Endodermal cell (in vitro differentiated cells): ENCODE results near the gene PAMR1. TPM values are rescaled to one million over a fixed set of nuclear protein-coding genes. Genes with fewer than 3 reads are reported as not detected.
A peak's percentile ranks its signal among the peaks of the same experiment; 100 is the strongest.

ENCODE experiments used
- DNase-seq: peaks from one replicate; pipeline ENCODE4 v3.0.0-alpha.2; 2017
- H3K27ac ChIP-seq: 2 replicates; pipeline ENCODE4 v1.5.1; 2013; ENCODE audit warnings: mild to moderate bottlenecking, low read depth, low read length, moderate library complexity
- H3K27me3 ChIP-seq: 2 replicates; pipeline ENCODE4 v1.6.1; 2013; ENCODE audit warnings: mild to moderate bottlenecking, low read length, moderate library complexity; ENCODE audit not compliant: insufficient read depth, control insufficient read depth, poor library complexity, severe bottlenecking
- H3K36me3 ChIP-seq: 2 replicates; pipeline ENCODE4 v1.7.0; 2013; ENCODE audit warnings: mild to moderate bottlenecking, low read length, moderate library complexity; ENCODE audit not compliant: control insufficient read depth, insufficient read depth
- H3K4me1 ChIP-seq: one replicate; pipeline ENCODE4 v1.7.0; 2013; ENCODE audit warnings: low read length; ENCODE audit not compliant: control insufficient read depth, insufficient read depth
- H3K4me3 ChIP-seq: 2 replicates; pipeline ENCODE4 v1.5.1; 2013; ENCODE audit warnings: mild to moderate bottlenecking, low read length, moderate library complexity
- H3K9ac ChIP-seq: 2 replicates; pipeline ENCODE4 v1.6.1; 2013; ENCODE audit warnings: mild to moderate bottlenecking, low read length, moderate library complexity; ENCODE audit not compliant: poor library complexity, severe bottlenecking; ENCODE audit errors: extremely low read depth
- H3K9me3 ChIP-seq: 2 replicates; pipeline ENCODE4 v1.6.1; 2013; ENCODE audit warnings: mild to moderate bottlenecking, low read length, moderate library complexity; ENCODE audit not compliant: control insufficient read depth
- H3K27ac Mint-ChIP-seq: 2 replicates; pipeline ENCODE4 v1.8.0; 2020; ENCODE audit warnings: mixed read lengths
- H3K27me3 Mint-ChIP-seq: 2 replicates; pipeline ENCODE4 v1.8.0; 2021; ENCODE audit warnings: mild to moderate bottlenecking, mixed read lengths; ENCODE audit not compliant: insufficient read depth
- H3K36me3 Mint-ChIP-seq: 2 replicates; pipeline ENCODE4 v1.8.0; 2020; ENCODE audit warnings: low read depth, mixed read lengths
- H3K4me1 Mint-ChIP-seq: 2 replicates; pipeline ENCODE4 v1.8.0; 2020; ENCODE audit warnings: mixed read lengths
- H3K4me3 Mint-ChIP-seq: 2 replicates; pipeline ENCODE4 v1.8.0; 2020; ENCODE audit warnings: mild to moderate bottlenecking, moderate library complexity, mixed read lengths
- H3K9me3 Mint-ChIP-seq: 2 replicates; pipeline ENCODE4 v1.8.0; 2020; ENCODE audit warnings: mild to moderate bottlenecking, mixed read lengths
- WGBS, 2 experiments: methylation state at CpG; one replicate each; pipeline versions ENCODE4 v1.1.5 to v1.1.7; 2013; ENCODE audit warnings: missing lambda C conversion rate in 2 of 2, mixed read lengths in 1 of 2; ENCODE audit not compliant: insufficient coverage in 1 of 2, insufficient read length in 1 of 2; 5-methylcytosine and 5-hydroxymethylcytosine counted together
- total RNA-seq, 2 donors: library from RNA; stranded (reverse); fragmentation: NEBNext Ultra II Directional in 1 of 2; extraction: Animal tissue kit (Norgen Biotek cat#: 25700) in 1 of 2; gene quantifications; 2 replicates in 1 of 2; 3 replicates in 1 of 2; pipeline ENCODE4 v1.2.1, GENCODE V29; 2021
- TF ChIP-seq, protein P1 (sequence below): fragments of 200-600 bp; sonication (generic); conservative IDR thresholded peaks from 2 replicates; pipeline ENCODE4 v1.5.0; 2021; ENCODE audit warnings: antibody characterized with exemption, mild to moderate bottlenecking

PAMR1 gene
- total RNA-seq, 2 donors from 2014 or later = 55.3 to 79.0 TPM

GRCh38 chr11:35485656-35486322 is 39.6 kb downstream of the PAMR1 start:
- Mint-ChIP-seq H3K4me3 (no peak overlapping the region), H3K4me1 (no peaks in the 10 kb centered on the region), H3K9me3 (peaks cover 29% of the 10 kb centered on the region), H3K27ac (no peak overlapping the region), H3K27me3 (peaks cover 19% of the 10 kb centered on the region), H3K36me3 (peaks cover 37% of the 10 kb centered on the region)
- Histone ChIP-seq H3K4me3 (no peak overlapping the region), H3K27me3 (no peaks in the 10 kb centered on the region), H3K9ac (no peak overlapping the region), H3K27ac (no peak overlapping the region), H3K4me1 (no peaks in the 10 kb centered on the region), H3K9me3 (peaks cover 37% of the 10 kb centered on the region), H3K36me3 (no peaks in the 10 kb centered on the region)
- peak; percentile 97 for DNase-seq
- 25 to 29% methylated on average over 6 to 12 of the region's 12 CpGs for WGBS, 2 experiments
- TF ChIP-seq, protein P1, sequence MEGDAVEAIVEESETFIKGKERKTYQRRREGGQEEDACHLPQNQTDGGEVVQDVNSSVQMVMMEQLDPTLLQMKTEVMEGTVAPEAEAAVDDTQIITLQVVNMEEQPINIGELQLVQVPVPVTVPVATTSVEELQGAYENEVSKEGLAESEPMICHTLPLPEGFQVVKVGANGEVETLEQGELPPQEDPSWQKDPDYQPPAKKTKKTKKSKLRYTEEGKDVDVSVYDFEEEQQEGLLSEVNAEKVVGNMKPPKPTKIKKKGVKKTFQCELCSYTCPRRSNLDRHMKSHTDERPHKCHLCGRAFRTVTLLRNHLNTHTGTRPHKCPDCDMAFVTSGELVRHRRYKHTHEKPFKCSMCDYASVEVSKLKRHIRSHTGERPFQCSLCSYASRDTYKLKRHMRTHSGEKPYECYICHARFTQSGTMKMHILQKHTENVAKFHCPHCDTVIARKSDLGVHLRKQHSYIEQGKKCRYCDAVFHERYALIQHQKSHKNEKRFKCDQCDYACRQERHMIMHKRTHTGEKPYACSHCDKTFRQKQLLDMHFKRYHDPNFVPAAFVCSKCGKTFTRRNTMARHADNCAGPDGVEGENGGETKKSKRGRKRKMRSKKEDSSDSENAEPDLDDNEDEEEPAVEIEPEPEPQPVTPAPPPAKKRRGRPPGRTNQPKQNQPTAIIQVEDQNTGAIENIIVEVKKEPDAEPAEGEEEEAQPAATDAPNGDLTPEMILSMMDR = peak; percentile 94

- Histone ChIP-seq H3K9ac (no peak overlapping the region), H3K4me1 (no peaks in the 10 kb centered on the region), H3K4me3 (no peak overlapping the region), H3K36me3 (no peaks in the 10 kb centered on the region), H3K27ac (no peak overlapping the region), H3K27me3 (no peaks in the 10 kb centered on the region), H3K9me3 (peaks cover 27% of the 10 kb centered on the region)
- no peak for DNase-seq
- Mint-ChIP-seq H3K36me3 (peaks cover 37% of the 10 kb centered on the region), H3K9me3 (peaks cover 29% of the 10 kb centered on the region), H3K27me3 (peaks cover 19% of the 10 kb centered on the region), H3K4me1 (peaks cover 2% of the 10 kb centered on the region), H3K4me3 (no peak overlapping the region), H3K27ac (no peak overlapping the region)
- 80 to 87% methylated on average over 6 of the region's 6 CpGs for WGBS, 2 experiments
- TF ChIP-seq, protein P1 = no peak
Observed at GRCh38 chr11:35484435-35484834, 41.0 kb downstream of the PAMR1 start.

DNA sequence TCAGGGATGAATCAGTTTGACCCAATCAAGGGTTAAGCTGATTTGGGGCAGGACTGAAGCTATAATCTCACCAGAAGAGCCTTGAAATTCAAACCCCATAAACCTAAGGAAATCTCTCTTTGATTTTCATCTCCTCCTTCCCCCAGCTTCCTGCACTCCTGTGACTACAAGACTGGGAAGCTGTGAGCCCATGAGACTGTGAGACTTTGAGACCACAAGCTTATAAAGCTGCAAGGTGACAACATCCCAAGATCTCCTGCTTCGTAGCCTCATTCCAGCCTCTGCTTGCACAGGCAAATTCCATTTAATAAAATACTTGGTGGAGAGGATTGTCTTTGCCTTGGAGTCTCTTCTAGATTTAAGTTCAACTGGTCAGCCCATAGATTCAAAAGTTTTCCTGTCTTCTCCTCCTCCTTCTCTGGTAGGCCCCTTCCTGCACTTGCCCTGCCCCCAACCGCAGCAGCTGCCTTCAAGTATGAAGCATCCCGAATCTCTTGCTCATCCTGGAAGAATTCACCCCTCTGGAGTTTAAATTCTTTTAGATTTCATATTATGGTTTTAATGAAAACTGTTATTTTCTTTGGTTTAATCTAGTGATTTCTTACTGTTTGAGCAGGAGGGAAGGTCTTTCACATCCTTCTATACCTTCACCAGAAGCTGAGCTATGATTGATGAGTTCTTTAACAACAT is 42.1 kb downstream of the PAMR1 start:
- Mint-ChIP-seq H3K36me3 (peaks cover 37% of the 10 kb centered on the region), H3K4me1 (peaks cover 12% of the 10 kb centered on the region), H3K9me3 (peaks cover 29% of the 10 kb centered on the region), H3K27me3 (peaks cover 19% of the 10 kb centered on the region), H3K27ac (no peak overlapping the region), H3K4me3 (no peak overlapping the region)
- Histone ChIP-seq H3K9ac (no peak overlapping the region), H3K4me3 (no peak overlapping the region), H3K9me3 (peaks cover 27% of the 10 kb centered on the region), H3K4me1 (peaks cover 3% of the 10 kb centered on the region), H3K27ac (no peak overlapping the region), H3K27me3 (no peaks in the 10 kb centered on the region), H3K36me3 (no peaks in the 10 kb centered on the region)
- 90% methylated on average over 3 of the region's 3 CpGs; no CpG with 5 or more reads in 1 of the 2 experiments for WGBS, 2 experiments
- TF ChIP-seq, protein P1 = no peak
- no peak for DNase-seq
